Measurements from ENCODE around the gene RPS6KA4.

- TF ChIP-seq, protein P1, sequence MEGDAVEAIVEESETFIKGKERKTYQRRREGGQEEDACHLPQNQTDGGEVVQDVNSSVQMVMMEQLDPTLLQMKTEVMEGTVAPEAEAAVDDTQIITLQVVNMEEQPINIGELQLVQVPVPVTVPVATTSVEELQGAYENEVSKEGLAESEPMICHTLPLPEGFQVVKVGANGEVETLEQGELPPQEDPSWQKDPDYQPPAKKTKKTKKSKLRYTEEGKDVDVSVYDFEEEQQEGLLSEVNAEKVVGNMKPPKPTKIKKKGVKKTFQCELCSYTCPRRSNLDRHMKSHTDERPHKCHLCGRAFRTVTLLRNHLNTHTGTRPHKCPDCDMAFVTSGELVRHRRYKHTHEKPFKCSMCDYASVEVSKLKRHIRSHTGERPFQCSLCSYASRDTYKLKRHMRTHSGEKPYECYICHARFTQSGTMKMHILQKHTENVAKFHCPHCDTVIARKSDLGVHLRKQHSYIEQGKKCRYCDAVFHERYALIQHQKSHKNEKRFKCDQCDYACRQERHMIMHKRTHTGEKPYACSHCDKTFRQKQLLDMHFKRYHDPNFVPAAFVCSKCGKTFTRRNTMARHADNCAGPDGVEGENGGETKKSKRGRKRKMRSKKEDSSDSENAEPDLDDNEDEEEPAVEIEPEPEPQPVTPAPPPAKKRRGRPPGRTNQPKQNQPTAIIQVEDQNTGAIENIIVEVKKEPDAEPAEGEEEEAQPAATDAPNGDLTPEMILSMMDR (IDR thresholded peaks at IDR 0.05): no peak
- no peak for TF ChIP-seq EP300 (IDR thresholded peaks at IDR 0.05)
These were observed 17.1 kb downstream of the RPS6KA4 start for GRCh38 chr11:64376071-64376470.

Measured in sigmoid colon (tissue), 4 donors.